SJSA1 (cell line): Measurements from ENCODE around the gene APP. TPM values are rescaled to one million over a fixed set of nuclear protein-coding genes. Genes with fewer than 3 reads are reported as not detected.
A peak's percentile ranks its signal among the peaks of the same experiment; 100 is the strongest.

Experiments used
- DNase-seq, 2 experiments: peaks; one replicate each; pipeline ENCODE4 v3.0.0-alpha.2; 2015 to 2020; ENCODE audit warnings: low spot score in 2 of 2, low read depth in 1 of 2
- H3K27ac ChIP-seq: fragments of 250-450 bp; sonication (Bioruptor Pico); 2 replicates; pipeline ENCODE4 v1.5.1; 2020; ENCODE audit warnings: mild to moderate bottlenecking, moderate library complexity
- H3K27me3 ChIP-seq: fragments of 250-450 bp; sonication (Bioruptor Pico); replicated peaks from 2 replicates; pipeline ENCODE4 v1.5.1; 2020; ENCODE audit warnings: mild to moderate bottlenecking, moderate library complexity
- H3K36me3 ChIP-seq: fragments of 250-450 bp; sonication (Bioruptor Pico); 2 replicates; pipeline ENCODE4 v1.5.1; 2020; ENCODE audit warnings: mild to moderate bottlenecking
- H3K4me1 ChIP-seq: fragments of 250-450 bp; sonication (Bioruptor Pico); replicated peaks from 2 replicates; pipeline ENCODE4 v1.6.1; 2021; ENCODE audit warnings: mild to moderate bottlenecking
- H3K4me3 ChIP-seq: fragments of 250-450 bp; sonication (Bioruptor Pico); 2 replicates; pipeline ENCODE4 v1.5.1; 2020; ENCODE audit warnings: mild to moderate bottlenecking
- H3K9me3 ChIP-seq: fragments of 250-450 bp; sonication (Bioruptor Pico); replicated peaks from 2 replicates; pipeline ENCODE4 v1.5.1; 2020; ENCODE audit warnings: mild to moderate bottlenecking
- total RNA-seq: library from RNA; depleted of rRNA; stranded (reverse); fragments of >200 nt; shearing (Covaris generic); gene quantifications from 2 replicates; pipeline ENCODE4 v1.2.3, GENCODE V29; 2014

Gene APP
- total RNA-seq, 1 experiment from 2014 or later, result 221 TPM

- Histone ChIP-seq H3K4me1 (peaks cover 8% of the 10 kb centered on the region; the same call in 1 of the 2 replicates), H3K27me3 (no peaks in the 10 kb centered on the region), H3K4me3 (no peak overlapping the region), H3K36me3 (peaks cover 29% of the 10 kb centered on the region), H3K27ac (no peak overlapping the region), H3K9me3 (peaks cover 3% of the 10 kb centered on the region; the same call in 1 of the 2 replicates)
- DNase-seq, result no peak
Observed at GRCh38 chr21:25967181-25967900, 203.2 kb downstream of the APP start.

- DNase-seq, result no peak
- Histone ChIP-seq H3K9me3 (no peaks in the 10 kb centered on the region), H3K36me3 (peaks cover 17% of the 10 kb centered on the region), H3K27ac (no peak overlapping the region), H3K27me3 (no peaks in the 10 kb centered on the region), H3K4me1 (peaks cover 8% of the 10 kb centered on the region; the same call in 1 of the 2 replicates), H3K4me3 (no peak overlapping the region)
Observed at GRCh38 chr21:25965951-25966707, 204.4 kb downstream of the APP start.

- DNase-seq, result no peak
- Histone ChIP-seq H3K36me3 (peaks cover 10% of the 10 kb centered on the region; the same call in 1 of the 2 replicates), H3K9me3 (no peaks in the 10 kb centered on the region), H3K27ac (no peak overlapping the region), H3K4me1 (peaks cover 8% of the 10 kb centered on the region; the same call in 1 of the 2 replicates), H3K27me3 (no peaks in the 10 kb centered on the region), H3K4me3 (no peak overlapping the region)
Observed at GRCh38 chr21:25964926-25965325, 205.6 kb downstream of the APP start.

GRCh38 chr21:25964015-25964414, 206.6 kb downstream of the APP start:
- H3K27me3 ChIP-seq, result no peaks in the 10 kb centered on the region
- no peak overlapping the region for H3K4me3 ChIP-seq
- no peak for DNase-seq
- no peak overlapping the region for H3K27ac ChIP-seq
- peaks cover 10% of the 10 kb centered on the region for H3K36me3 ChIP-seq
- peaks cover 8% of the 10 kb centered on the region; the same call in 1 of the 2 replicates for H3K4me1 ChIP-seq
- no peaks in the 10 kb centered on the region for H3K9me3 ChIP-seq

- Histone ChIP-seq H3K36me3 (peaks cover 10% of the 10 kb centered on the region), H3K9me3 (no peaks in the 10 kb centered on the region), H3K27me3 (no peaks in the 10 kb centered on the region), H3K4me3 (no peak overlapping the region), H3K4me1 (peaks cover 8% of the 10 kb centered on the region; the same call in 1 of the 2 replicates), H3K27ac (no peak overlapping the region)
- DNase-seq, result peak in 1 of 2 experiments; percentile 4
Observed at GRCh38 chr21:25963181-25963580, 207.4 kb downstream of the APP start.

GRCh38 chr21:25961042-25961441, 209.5 kb downstream of the APP start:
- H3K4me1 ChIP-seq, result peaks cover 8% of the 10 kb centered on the region; the same call in 1 of the 2 replicates
- H3K4me3 ChIP-seq, result no peak overlapping the region
- H3K9me3 ChIP-seq, result no peaks in the 10 kb centered on the region
- no peaks in the 10 kb centered on the region for H3K27me3 ChIP-seq
- no peak overlapping the region for H3K27ac ChIP-seq
- no peak for DNase-seq
- peaks cover 14% of the 10 kb centered on the region for H3K36me3 ChIP-seq

GRCh38 chr21:25960402-25960801, 210.2 kb downstream of the APP start:
- Histone ChIP-seq H3K4me1 (peaks cover 8% of the 10 kb centered on the region; the same call in 1 of the 2 replicates), H3K36me3 (peaks cover 20% of the 10 kb centered on the region), H3K27ac (no peak overlapping the region), H3K9me3 (no peaks in the 10 kb centered on the region), H3K4me3 (no peak overlapping the region), H3K27me3 (no peaks in the 10 kb centered on the region)
- no peak for DNase-seq

GRCh38 chr21:25959799-25960198, 210.8 kb downstream of the APP start:
- Histone ChIP-seq H3K36me3 (peaks cover 19% of the 10 kb centered on the region), H3K4me1 (peaks cover 8% of the 10 kb centered on the region; the same call in 1 of the 2 replicates), H3K27ac (no peak overlapping the region), H3K4me3 (no peak overlapping the region), H3K9me3 (no peaks in the 10 kb centered on the region), H3K27me3 (no peaks in the 10 kb centered on the region)
- no peak for DNase-seq

- H3K4me1 ChIP-seq, result no peaks in the 10 kb centered on the region
- DNase-seq, result no peak
- H3K27ac ChIP-seq, result no peak overlapping the region
- no peak overlapping the region for H3K4me3 ChIP-seq
- H3K27me3 ChIP-seq, result no peaks in the 10 kb centered on the region
- H3K36me3 ChIP-seq, result peaks cover 33% of the 10 kb centered on the region
- H3K9me3 ChIP-seq, result no peaks in the 10 kb centered on the region
Observed at GRCh38 chr21:25956993-25957714, 213.4 kb downstream of the APP start.

- peaks cover 33% of the 10 kb centered on the region for H3K36me3 ChIP-seq
- no peaks in the 10 kb centered on the region for H3K27me3 ChIP-seq
- no peak overlapping the region for H3K4me3 ChIP-seq
- H3K4me1 ChIP-seq, result no peaks in the 10 kb centered on the region
- H3K27ac ChIP-seq, result no peak overlapping the region
- no peak for DNase-seq
- H3K9me3 ChIP-seq, result no peaks in the 10 kb centered on the region
Observed at GRCh38 chr21:25955646-25956045, 214.9 kb downstream of the APP start.

GRCh38 chr21:25953659-25954058, 216.9 kb downstream of the APP start:
- no peak for DNase-seq
- Histone ChIP-seq H3K4me1 (no peaks in the 10 kb centered on the region), H3K9me3 (no peaks in the 10 kb centered on the region), H3K27ac (no peak overlapping the region), H3K36me3 (peaks cover 33% of the 10 kb centered on the region), H3K4me3 (no peak overlapping the region), H3K27me3 (no peaks in the 10 kb centered on the region)

GRCh38 chr21:25953196-25953595, 217.4 kb downstream of the APP start:
- Histone ChIP-seq H3K27me3 (no peaks in the 10 kb centered on the region), H3K36me3 (peaks cover 33% of the 10 kb centered on the region), H3K9me3 (no peaks in the 10 kb centered on the region), H3K4me1 (no peaks in the 10 kb centered on the region), H3K4me3 (no peak overlapping the region), H3K27ac (no peak overlapping the region)
- no peak for DNase-seq

- H3K27me3 ChIP-seq, result no peaks in the 10 kb centered on the region
- H3K36me3 ChIP-seq, result peaks cover 33% of the 10 kb centered on the region
- H3K4me1 ChIP-seq, result no peaks in the 10 kb centered on the region
- H3K27ac ChIP-seq, result no peak overlapping the region
- H3K4me3 ChIP-seq, result no peak overlapping the region
- DNase-seq, result no peak
- H3K9me3 ChIP-seq, result no peaks in the 10 kb centered on the region
Observed at GRCh38 chr21:25952306-25952705, 218.3 kb downstream of the APP start.
